ENCODE results near the gene TRMT44. TPM values are rescaled to one million over a fixed set of nuclear protein-coding genes. Genes with fewer than 3 reads are reported as not detected.

The TRMT44 gene
- total and polyA plus RNA-seq, 2 of the 13 experiments (the other 11 are each of a cell fraction or from before 2014, with no cell fraction given), result 5.8 to 8.6 TPM

DNA sequence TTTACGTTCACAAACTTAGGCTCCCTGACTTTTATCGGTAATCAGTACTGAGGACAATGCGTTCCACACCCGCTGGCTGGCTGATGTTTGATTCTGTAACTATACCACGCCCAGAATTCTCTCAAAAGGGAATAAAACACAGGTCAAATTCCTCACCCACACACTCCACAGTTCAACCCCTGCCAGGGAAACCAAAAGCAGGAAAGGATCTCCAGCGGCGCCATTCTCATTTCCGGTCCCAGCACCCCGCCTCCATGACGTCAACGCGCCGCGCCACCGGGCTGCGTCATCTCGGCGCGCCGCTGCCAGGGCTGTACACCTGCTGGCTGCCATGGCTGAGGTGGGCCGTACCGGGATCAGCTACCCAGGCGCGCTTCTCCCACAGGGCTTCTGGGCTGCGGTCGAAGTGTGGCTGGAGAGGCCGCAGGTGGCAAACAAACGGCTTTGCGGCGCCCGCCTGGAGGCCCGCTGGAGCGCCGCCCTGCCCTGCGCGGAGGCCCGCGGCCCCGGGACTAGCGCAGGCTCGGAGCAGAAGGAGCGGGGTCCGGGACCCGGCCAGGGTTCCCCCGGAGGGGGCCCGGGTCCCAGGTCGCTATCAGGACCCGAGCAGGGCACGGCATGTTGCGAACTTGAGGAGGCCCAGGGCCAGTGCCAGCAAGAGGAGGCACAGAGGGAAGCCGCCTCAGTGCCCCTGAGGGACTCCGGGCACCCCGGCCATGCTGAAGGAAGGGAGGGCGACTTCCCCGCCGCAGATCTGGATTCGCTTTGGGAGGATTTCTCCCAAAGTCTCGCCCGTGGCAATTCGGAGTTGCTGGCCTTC lies at the start of gene TRMT44, which contains the start of gene ACOX3 (continued):
- TF ChIP-seq KAT8 (CRISPR knock-in tag; IDR thresholded peaks at IDR 0.05) (peak; percentile 99), NFE2 (CRISPR knock-in tag; IDR thresholded peaks at IDR 0.05) (no peak), ZNF333 (CRISPR knock-in tag; IDR thresholded peaks at IDR 0.05; ENCODE audit: borderline replicate concordance) (peak; percentile 77; the same call in 1 of the 2 replicates), GTF2F1 (IDR thresholded peaks at IDR 0.05; ENCODE audit: low read length) (no peak), RELA (CRISPR knock-in tag; IDR thresholded peaks at IDR 0.05) (no peak), ZNF850 (CRISPR knock-in tag; conservative IDR thresholded peaks at IDR 0.05) (no peak), YEATS4 (CRISPR knock-in tag; IDR thresholded peaks at IDR 0.05; ENCODE audit: borderline replicate concordance) (peak; percentile 91), YEATS2 (CRISPR knock-in tag; IDR thresholded peaks at IDR 0.05; ENCODE audit: borderline replicate concordance) (peak; percentile 90), ISL2 (CRISPR knock-in tag; IDR thresholded peaks at IDR 0.05) (peak; percentile 48; the same call in 1 of the 2 replicates), ZBTB21 (CRISPR knock-in tag; IDR thresholded peaks at IDR 0.05) (peak; percentile 86), HDAC1 (CRISPR knock-in tag; IDR thresholded peaks at IDR 0.05) (peak; percentile 96), ZSCAN20 (CRISPR knock-in tag; IDR thresholded peaks at IDR 0.05; ENCODE audit: borderline replicate concordance) (0 out of 2 replicates have a peak, but pooled peaks have one; percentile 22), FOSL1 (CRISPR knock-in tag; IDR thresholded peaks at IDR 0.05; ENCODE audit: borderline replicate concordance) (no peak), TEAD3 (CRISPR knock-in tag; optimal IDR thresholded peaks at IDR 0.05; ENCODE audit: borderline replicate concordance) (peak; percentile 62), ZNF143 (CRISPR knock-in tag; IDR thresholded peaks at IDR 0.05) (peak; percentile 71), TOPORS (CRISPR knock-in tag; IDR thresholded peaks at IDR 0.05) (no peak)
- TF ChIP-seq, protein P1, sequence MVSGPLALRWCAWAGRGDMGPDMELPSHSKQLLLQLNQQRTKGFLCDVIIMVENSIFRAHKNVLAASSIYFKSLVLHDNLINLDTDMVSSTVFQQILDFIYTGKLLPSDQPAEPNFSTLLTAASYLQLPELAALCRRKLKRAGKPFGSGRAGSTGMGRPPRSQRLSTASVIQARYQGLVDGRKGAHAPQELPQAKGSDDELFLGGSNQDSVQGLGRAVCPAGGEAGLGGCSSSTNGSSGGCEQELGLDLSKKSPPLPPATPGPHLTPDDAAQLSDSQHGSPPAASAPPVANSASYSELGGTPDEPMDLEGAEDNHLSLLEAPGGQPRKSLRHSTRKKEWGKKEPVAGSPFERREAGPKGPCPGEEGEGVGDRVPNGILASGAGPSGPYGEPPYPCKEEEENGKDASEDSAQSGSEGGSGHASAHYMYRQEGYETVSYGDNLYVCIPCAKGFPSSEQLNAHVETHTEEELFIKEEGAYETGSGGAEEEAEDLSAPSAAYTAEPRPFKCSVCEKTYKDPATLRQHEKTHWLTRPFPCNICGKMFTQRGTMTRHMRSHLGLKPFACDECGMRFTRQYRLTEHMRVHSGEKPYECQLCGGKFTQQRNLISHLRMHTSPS (CRISPR knock-in tag; IDR thresholded peaks at IDR 0.05; ENCODE audit: low read depth), result no peak
- TF ChIP-seq, protein P2, sequence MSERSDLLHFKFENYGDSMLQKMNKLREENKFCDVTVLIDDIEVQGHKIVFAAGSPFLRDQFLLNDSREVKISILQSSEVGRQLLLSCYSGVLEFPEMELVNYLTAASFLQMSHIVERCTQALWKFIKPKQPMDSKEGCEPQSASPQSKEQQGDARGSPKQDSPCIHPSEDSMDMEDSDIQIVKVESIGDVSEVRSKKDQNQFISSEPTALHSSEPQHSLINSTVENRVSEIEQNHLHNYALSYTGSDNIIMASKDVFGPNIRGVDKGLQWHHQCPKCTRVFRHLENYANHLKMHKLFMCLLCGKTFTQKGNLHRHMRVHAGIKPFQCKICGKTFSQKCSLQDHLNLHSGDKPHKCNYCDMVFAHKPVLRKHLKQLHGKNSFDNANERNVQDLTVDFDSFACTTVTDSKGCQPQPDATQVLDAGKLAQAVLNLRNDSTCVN (CRISPR knock-in tag; IDR thresholded peaks at IDR 0.05; ENCODE audit: borderline replicate concordance), result no peak
- TF ChIP-seq, protein P3, sequence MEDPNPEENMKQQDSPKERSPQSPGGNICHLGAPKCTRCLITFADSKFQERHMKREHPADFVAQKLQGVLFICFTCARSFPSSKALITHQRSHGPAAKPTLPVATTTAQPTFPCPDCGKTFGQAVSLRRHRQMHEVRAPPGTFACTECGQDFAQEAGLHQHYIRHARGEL (CRISPR knock-in tag; IDR thresholded peaks at IDR 0.05), result 0 out of 2 replicates have a peak, but pooled peaks have one; percentile 22
- TF ChIP-seq, protein P4, sequence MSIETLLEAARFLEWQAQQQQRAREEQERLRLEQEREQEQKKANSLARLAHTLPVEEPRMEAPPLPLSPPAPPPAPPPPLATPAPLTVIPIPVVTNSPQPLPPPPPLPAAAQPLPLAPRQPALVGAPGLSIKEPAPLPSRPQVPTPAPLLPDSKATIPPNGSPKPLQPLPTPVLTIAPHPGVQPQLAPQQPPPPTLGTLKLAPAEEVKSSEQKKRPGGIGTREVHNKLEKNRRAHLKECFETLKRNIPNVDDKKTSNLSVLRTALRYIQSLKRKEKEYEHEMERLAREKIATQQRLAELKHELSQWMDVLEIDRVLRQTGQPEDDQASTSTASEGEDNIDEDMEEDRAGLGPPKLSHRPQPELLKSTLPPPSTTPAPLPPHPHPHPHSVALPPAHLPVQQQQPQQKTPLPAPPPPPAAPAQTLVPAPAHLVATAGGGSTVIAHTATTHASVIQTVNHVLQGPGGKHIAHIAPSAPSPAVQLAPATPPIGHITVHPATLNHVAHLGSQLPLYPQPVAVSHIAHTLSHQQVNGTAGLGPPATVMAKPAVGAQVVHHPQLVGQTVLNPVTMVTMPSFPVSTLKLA (IDR thresholded peaks at IDR 0.05), result peak; percentile 43
- TF ChIP-seq, protein P5, sequence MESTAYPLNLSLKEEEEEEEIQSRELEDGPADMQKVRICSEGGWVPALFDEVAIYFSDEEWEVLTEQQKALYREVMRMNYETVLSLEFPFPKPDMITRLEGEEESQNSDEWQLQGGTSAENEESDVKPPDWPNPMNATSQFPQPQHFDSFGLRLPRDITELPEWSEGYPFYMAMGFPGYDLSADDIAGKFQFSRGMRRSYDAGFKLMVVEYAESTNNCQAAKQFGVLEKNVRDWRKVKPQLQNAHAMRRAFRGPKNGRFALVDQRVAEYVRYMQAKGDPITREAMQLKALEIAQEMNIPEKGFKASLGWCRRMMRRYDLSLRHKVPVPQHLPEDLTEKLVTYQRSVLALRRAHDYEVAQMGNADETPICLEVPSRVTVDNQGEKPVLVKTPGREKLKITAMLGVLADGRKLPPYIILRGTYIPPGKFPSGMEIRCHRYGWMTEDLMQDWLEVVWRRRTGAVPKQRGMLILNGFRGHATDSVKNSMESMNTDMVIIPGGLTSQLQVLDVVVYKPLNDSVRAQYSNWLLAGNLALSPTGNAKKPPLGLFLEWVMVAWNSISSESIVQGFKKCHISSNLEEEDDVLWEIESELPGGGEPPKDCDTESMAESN (CRISPR knock-in tag; conservative IDR thresholded peaks at IDR 0.05), result peak; percentile 63; the same call in 1 of the 2 replicates
